T follicular helper cell (primary cell): ENCODE results near the gene HSPA14.
A peak's percentile ranks its signal among the peaks of the same experiment; 100 is the strongest.
"Not testable (repeated sequence)": the region's sequence is repeated elsewhere in the genome, so short reads cannot be mapped to it uniquely, and the experiment has no call there.

Source experiments
- DNase-seq: peaks from one replicate; pipeline ENCODE4 v3.0.0-alpha.2; 2020; ENCODE audit warnings: low read depth

HSPA14 gene

GRCh38 chr10:14837003-14837756 is 926 bp upstream of the HSPA14 start:
- DNase-seq = no peak

GRCh38 chr10:14838582-14839304 is 637 bp downstream of the HSPA14 start:
- peak; percentile 2 for DNase-seq

GRCh38 chr10:14839305-14839695 is 1.2 kb downstream of the HSPA14 start:
- DNase-seq = no peak

- no peak for DNase-seq
Observed at GRCh38 chr10:14840178-14840577, 2.1 kb downstream of the HSPA14 start.

GRCh38 chr10:14843327-14843988 is 5.4 kb downstream of the HSPA14 start:
- DNase-seq = no peak

GRCh38 chr10:14844948-14845347 is 6.8 kb downstream of the HSPA14 start:
- no peak for DNase-seq

GRCh38 chr10:14852236-14852635 is 14.1 kb downstream of the HSPA14 start:
- no peak for DNase-seq

GRCh38 chr10:14855453-14855852 is 17.3 kb downstream of the HSPA14 start:
- DNase-seq = no peak

- no peak for DNase-seq
Observed at GRCh38 chr10:14858338-14858960, 20.3 kb downstream of the HSPA14 start.

- no peak for DNase-seq
Observed at GRCh38 chr10:14859043-14859442, 20.9 kb downstream of the HSPA14 start.

- no peak for DNase-seq
Observed at GRCh38 chr10:14859775-14860174, 21.7 kb downstream of the HSPA14 start.

- DNase-seq = no peak
Observed at GRCh38 chr10:14860791-14861190, 22.7 kb downstream of the HSPA14 start.

GRCh38 chr10:14864466-14864865 is 26.4 kb downstream of the HSPA14 start:
- not testable (repeated sequence) for DNase-seq

GRCh38 chr10:14864871-14865270 is 26.8 kb downstream of the HSPA14 start:
- not testable (repeated sequence) for DNase-seq

- no peak for DNase-seq
Observed at GRCh38 chr10:14873090-14873760, 35.1 kb downstream of the HSPA14 start.

GRCh38 chr10:14875941-14876340 is 37.8 kb downstream of the HSPA14 start:
- DNase-seq = no peak

GRCh38 chr10:14876764-14877163 is 38.7 kb downstream of the HSPA14 start:
- DNase-seq = no peak

- DNase-seq = peak; percentile 82
Observed at GRCh38 chr10:14878266-14879123, 40.4 kb downstream of the HSPA14 start, which contains the start of gene SUV39H2. Gene SUV39H2, plus strand, starts transcription at chr10:14878866. Its CDS starts 23 bp downstream, at chr10:14878889.

GRCh38 chr10:14879124-14879927 is 41.2 kb downstream of the HSPA14 start:
- peak; percentile 14 for DNase-seq

GRCh38 chr10:14879928-14880193 is 41.8 kb downstream of the HSPA14 start:
- DNase-seq = no peak
